Right ventricle myocardium superior (tissue), 1 donor: Measurements from ENCODE around the gene POP4. TPM values are rescaled to one million over a fixed set of nuclear protein-coding genes. Genes with fewer than 3 reads are reported as not detected.

Source experiments
- ATAC-seq: fragments of 200-7000 bp; cut with Tn5 transposase; one replicate; pipeline ENCODE4 v1.9.1; 2020; ENCODE audit warnings: mild to moderate bottlenecking; ENCODE audit not compliant: poor library complexity
- DNase-seq: peaks from one replicate; pipeline ENCODE4 v3.0.0-alpha.2; 2020
- intact Hi-C: fragments of 100-400 bp; cut with DNase I; formaldehyde crosslinking; loops from one replicate; pipeline ENCODE4 v1.11.2; 2022
- total RNA-seq: library from RNA; stranded (reverse); fragmentation: NEBNext Ultra II Directional; extraction: Animal tissue kit (Norgen Biotek cat#: 25700); gene quantifications from one replicate; pipeline ENCODE4 v1.2.1, GENCODE V29; 2021
- donor health status: DM: no; HTN: yes; CAD: no; lungs with severe emphysema.

Gene POP4
- total RNA-seq, 1 donor from 2014 or later = 46.9 TPM

DNA sequence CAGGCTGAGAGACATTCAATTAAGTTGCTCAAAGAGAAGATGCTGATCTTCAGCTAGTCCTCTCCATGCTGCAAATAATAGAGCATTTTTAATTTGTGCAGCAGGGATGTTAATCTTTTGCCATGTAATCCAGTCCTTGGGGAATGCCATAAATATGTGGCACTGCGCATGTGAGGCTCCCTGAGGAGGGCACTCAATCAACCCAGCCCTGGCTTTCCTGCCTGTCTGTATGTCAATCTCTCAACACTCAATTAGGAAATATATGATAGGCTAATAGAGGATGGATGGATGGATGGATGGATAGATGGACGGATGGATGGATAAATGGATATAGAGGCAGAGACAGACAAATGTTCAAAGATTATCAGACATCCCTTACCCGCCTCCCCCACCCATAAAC, 31.6 kb upstream of the POP4 start:
- no peak for DNase-seq
- intact Hi-C loops = no loop called here
- ATAC-seq = no peak

GRCh38 chr19:29576046-29576606, 30.0 kb upstream of the POP4 start:
- intact Hi-C loops = no loop called here
- DNase-seq = no peak
- ATAC-seq = no peak

DNA sequence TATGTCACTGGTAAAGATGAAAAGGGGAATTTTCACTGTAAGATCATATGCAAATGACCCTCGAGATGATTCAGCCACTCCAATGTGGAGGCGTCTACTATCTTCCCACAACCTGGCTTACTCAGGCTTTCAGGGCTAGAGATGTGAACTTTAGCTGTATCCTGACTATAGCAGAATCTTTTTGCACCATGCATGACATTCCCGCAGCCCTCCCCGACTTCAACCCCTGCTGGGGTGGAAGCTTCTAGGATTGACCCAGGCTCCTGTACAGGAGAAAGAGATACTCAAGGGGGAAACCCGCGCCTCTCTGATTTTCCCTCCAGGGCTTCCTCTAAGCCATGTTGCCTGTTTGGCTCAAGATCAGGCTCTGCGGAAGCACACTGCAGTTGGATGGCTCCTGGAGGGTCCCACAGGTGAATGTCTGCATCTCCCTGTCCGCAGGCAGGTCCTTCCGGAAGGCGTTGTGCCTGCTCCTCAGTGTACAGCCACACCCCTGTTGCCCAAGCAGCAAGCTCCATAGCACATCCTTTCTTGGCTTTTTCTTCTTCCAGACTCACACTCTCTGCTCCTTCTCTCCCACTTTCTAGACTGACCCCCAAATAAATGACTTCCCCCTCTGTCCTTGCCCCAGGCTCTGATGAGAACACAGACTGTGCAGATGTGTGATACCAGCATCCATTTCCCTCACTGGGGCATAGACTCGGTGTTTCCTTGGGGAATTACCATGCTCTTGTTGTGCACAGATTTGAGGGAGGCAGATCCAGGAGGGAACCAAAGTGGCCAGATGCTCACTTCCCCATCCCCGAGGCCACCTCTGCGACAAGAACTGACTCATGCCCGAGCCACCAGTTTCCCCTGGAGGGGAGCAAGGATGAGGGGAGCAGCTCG, 29.1 kb upstream of the POP4 start:
- DNase-seq (no peak), ATAC-seq (no peak)
- intact Hi-C loops = no loop called here

DNA sequence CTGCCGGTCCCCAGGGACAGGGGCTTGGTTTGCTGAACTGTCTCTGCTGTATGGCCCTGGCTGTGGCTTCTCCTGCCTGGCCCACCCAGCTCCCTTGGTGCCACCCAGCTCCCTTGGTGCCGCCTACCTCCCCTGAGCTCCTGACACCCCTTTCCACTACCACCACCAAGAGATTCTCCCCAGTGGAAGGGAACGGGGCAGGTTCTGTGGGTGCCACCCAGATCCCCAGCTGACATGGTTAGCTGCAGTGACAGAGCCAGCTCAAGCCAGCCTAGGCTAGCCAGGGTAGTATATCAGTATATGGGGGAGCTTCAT, 28.5 kb upstream of the POP4 start:
- no peak for DNase-seq
- no peak for ATAC-seq
- intact Hi-C loops = no loop called here

DNA sequence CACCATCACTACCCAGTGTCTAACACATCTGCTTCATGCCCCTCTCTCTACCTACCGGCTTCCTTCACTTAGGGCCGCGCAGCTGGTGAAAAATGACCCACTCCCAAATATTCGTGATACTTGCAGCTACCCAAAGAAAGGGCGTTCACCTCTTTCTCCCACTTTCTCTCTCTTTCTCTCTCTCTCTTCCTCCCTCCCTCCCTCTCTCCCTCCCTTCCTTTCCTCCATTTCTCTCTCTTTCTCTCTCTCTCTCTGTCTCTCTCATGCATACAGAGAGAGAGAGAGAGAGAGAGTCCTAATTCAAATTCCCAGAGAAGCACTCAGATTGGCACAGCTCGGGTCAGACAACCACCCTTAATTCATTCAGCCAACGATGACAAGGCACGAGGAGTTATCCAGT, 27.7 kb upstream of the POP4 start:
- intact Hi-C loops = no loop called here
- ATAC-seq = no peak
- DNase-seq = no peak

DNA sequence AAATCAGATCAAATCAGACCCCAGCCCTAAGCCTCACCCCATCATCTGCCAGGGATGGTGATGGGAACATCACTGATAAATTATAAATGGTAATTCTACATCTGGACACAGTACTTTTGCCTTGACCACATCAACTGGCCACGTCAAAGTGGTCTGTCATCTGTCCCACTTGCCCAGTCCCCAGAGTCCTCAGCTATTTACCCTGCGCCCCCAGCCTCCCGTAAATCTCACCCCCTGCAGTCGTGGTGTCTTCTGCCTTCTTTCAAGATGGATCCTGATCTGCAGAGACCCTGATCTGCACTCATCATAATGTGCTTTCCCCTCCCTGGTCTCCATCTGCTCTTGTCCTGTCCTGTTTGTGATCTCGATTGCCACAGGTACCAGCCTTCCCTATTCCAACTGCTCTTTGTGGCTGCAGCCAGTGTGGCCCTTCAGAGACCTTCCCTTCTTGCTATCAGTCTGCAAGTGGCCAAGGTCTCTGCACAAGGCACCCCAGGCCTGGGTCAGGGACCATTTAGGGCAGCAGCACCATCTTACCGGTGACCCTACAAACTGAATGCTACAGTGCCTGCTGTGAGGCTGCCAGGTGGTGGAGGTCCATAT, 26.7 kb upstream of the POP4 start:
- no peak for ATAC-seq
- DNase-seq = no peak
- intact Hi-C loops = no loop called here

DNA sequence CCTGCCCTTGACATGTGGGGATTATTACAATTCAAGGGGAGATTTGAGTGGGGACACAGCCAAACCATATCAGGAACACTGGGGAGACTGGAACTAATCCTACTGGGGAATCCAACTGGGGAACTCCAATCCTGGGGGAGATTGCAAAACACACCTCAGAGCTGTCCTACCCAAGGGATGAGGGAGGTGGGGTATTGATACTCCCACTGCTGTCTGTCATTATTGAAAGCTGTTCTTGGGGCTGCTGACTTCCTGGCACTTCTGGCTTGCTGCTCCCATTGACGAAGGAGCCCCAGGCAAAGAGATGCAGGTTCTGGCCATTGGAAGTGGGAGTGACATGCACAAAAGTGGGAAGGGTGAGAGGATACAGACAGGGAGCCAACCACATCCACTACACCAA, 24.7 kb upstream of the POP4 start:
- no peak for DNase-seq
- no peak for ATAC-seq
- intact Hi-C loops = no loop called here

DNA sequence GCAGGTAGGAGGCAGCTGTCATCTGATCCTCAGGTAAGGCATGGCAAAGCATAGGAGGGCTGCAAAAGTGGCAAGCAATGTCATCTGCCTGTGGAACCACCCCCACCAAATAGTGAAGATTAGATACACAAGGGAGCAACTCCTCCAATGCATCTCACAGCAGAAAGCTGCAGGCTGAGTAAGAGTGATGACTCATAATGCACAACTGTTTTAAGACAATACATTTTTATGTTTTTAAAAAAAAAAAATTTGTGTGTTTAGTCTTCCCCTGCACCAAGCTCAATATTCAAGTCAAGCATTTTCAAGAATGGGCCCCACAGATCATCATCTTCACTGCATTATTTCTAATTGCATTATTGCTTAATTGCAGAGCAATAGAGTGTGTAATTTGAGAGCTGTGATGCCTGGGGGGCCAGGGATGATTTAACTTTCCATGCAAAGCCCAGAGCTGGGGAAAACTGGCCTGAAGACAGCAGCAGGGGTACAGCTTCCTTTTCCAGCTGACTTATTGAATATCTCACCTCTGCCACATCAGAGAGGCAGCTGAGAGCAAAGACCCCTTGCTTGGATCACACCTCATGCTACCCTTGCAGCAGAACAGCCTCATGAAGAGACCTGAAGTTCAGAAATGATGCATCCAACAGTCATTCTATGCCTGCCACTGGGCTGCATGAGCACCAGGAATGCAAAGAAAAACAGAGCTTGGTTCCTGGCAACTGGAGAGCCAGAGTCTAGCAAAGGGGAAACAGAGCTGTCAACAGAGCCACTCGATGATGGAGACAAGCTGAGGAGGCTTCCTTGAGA, 22.7 kb upstream of the POP4 start:
- intact Hi-C loops = no loop called here
- DNase-seq (no peak), ATAC-seq (no peak)

GRCh38 chr19:29586401-29586800, 19.7 kb upstream of the POP4 start:
- no peak for DNase-seq
- no peak for ATAC-seq
- intact Hi-C loops = no loop called here

GRCh38 chr19:29587059-29587458, 19.0 kb upstream of the POP4 start:
- ATAC-seq (no peak), DNase-seq (no peak)
- intact Hi-C loops = no loop called here

GRCh38 chr19:29587518-29587986, 18.5 kb upstream of the POP4 start:
- ATAC-seq = no peak
- no peak for DNase-seq
- intact Hi-C loops = no loop called here

GRCh38 chr19:29588095-29588494, 18.0 kb upstream of the POP4 start:
- no peak for ATAC-seq
- no peak for DNase-seq
- intact Hi-C loops = no loop called here

- no peak for ATAC-seq
- no peak for DNase-seq
- intact Hi-C loops = no loop called here
Observed at GRCh38 chr19:29590278-29590677, 15.8 kb upstream of the POP4 start.

- no peak for DNase-seq
- no peak for ATAC-seq
- intact Hi-C loops = no loop called here
Observed at GRCh38 chr19:29591670-29592069, 14.4 kb upstream of the POP4 start.

DNA sequence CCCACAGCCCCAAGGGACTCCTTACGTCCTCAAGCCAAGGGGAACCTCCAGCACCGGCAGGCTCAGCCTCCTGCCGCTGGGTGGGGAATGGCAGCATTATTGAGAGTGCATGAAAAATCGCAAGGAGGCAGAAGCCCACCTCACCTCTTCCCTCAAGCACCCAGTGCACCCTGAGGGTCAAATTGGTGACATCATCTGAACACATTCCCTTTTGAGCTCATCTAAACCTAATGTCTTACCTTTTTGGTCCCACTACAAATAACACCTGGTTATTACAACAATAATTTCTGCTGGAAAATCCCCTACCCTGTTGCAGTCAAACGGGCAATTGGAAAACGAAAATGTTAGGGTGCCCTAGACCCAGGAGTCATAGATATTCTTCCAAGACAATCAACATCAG, 12.2 kb upstream of the POP4 start:
- intact Hi-C loops = no loop called here
- no peak for DNase-seq
- no peak for ATAC-seq

- intact Hi-C loops = no loop called here
- no peak for ATAC-seq
- no peak for DNase-seq
Observed at GRCh38 chr19:29596080-29596727, 9.9 kb upstream of the POP4 start.

GRCh38 chr19:29596885-29597525, 9.1 kb upstream of the POP4 start:
- intact Hi-C loops = no loop called here
- DNase-seq (no peak), ATAC-seq (no peak)

DNA sequence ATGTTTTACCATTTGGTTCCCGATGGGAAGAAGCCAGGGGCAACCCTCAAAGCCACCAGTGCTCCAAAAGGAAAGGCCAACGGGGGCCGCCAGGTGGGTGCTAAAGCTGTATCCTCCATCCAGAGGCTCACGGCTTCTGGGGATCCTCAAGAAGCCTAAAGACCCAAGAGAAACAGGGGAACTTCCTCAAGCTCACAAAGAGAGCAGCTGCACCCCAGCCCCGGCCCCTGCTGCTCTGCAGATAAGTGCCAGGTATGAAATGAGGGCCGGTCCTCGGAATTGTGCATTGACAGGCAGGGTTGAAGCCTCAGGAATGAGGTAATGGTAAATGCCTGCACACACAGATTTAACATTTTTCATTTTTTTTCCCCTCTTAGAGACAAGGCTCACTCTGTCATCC, 8.0 kb upstream of the POP4 start:
- intact Hi-C loops = no loop called here
- DNase-seq = no peak
- no peak for ATAC-seq

- no peak for ATAC-seq
- DNase-seq = no peak
- intact Hi-C loops = no loop called here
Observed at GRCh38 chr19:29598496-29598895, 7.6 kb upstream of the POP4 start.
